ENCODE results near the gene MRM2. TPM values are rescaled to one million over a fixed set of nuclear protein-coding genes. Genes with fewer than 3 reads are reported as not detected.

MRM2 gene
- total RNA-seq, 1 experiment from 2014 or later: 32.1 TPM

DNA sequence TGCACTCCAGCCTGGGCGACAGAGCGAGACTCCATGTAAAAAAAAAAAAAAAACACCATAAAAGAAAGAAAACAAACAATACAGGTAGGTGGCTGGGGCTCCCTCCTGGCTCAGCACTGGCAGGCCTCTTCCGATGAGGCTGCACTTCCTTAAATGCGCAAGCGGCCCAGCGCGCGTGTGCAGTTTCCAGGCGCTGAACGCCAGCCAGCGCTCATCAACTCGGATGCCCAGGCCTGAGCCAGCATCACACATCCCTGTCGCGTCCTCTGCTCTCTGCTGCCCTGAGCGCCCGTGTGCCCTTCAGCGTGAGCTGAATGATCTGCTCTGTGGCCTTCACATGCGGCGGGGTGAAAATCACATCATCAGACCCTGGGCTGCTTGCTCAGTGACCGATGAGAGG lies 31.9 kb upstream of the MRM2 start:
- H3K27me3 Mint-ChIP-seq (ENCODE audit: insufficient read depth, unreplicated experiment): no peaks in the 10 kb centered on the region
- no peak overlapping the region for H3K27ac Mint-ChIP-seq (ENCODE audit: low read depth, unreplicated experiment)
- ChIA-PET POLR2A (interaction anchor here (1.0 kb wide), 1 partner anchor 8 kb away, joined by 3 read pairs; no protein-coding TSS in a partner anchor), CTCF (interaction anchor here (0.6 kb wide), 1 partner anchor 26 kb away, joined by 3 read pairs; no protein-coding TSS in a partner anchor)
- H3K9me3 Mint-ChIP-seq (ENCODE audit: unreplicated experiment): no peaks in the 10 kb centered on the region
- no peak for DNase-seq (ENCODE audit: unreplicated experiment)
- TF ChIP-seq, protein P1, sequence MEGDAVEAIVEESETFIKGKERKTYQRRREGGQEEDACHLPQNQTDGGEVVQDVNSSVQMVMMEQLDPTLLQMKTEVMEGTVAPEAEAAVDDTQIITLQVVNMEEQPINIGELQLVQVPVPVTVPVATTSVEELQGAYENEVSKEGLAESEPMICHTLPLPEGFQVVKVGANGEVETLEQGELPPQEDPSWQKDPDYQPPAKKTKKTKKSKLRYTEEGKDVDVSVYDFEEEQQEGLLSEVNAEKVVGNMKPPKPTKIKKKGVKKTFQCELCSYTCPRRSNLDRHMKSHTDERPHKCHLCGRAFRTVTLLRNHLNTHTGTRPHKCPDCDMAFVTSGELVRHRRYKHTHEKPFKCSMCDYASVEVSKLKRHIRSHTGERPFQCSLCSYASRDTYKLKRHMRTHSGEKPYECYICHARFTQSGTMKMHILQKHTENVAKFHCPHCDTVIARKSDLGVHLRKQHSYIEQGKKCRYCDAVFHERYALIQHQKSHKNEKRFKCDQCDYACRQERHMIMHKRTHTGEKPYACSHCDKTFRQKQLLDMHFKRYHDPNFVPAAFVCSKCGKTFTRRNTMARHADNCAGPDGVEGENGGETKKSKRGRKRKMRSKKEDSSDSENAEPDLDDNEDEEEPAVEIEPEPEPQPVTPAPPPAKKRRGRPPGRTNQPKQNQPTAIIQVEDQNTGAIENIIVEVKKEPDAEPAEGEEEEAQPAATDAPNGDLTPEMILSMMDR (IDR thresholded peaks at IDR 0.05; ENCODE audit: unreplicated experiment): no peak
- H3K36me3 Mint-ChIP-seq (ENCODE audit: insufficient read depth, unreplicated experiment): peaks cover 27% of the 10 kb centered on the region
- no peaks in the 10 kb centered on the region for H3K4me1 Mint-ChIP-seq (ENCODE audit: insufficient read depth, unreplicated experiment)
- no TSS peak for BruUV-seq (replicated peaks)
- H3K4me3 Mint-ChIP-seq (ENCODE audit: unreplicated experiment): no peak overlapping the region
- intact Hi-C loops (cut with micrococcal nuclease): no loop called here

DNA sequence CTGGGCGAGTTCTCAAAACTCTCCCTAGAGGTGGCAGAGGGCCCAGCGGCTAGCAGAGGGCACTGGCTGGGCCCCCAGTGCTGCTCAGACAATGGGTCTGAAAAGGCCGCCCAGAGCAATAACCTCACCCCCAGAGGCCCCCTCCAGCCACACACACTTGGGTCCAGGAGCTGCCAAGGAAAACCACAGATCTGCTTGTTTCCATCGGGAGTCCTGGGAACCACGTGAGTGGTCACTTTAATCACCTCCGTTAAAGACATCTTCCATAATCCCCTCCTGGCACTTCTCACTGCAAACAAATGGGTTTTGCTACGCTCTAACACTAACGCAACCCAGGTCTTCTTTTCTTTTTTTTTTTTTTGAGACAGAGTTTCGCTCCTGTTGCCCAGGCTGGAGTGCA lies 30.0 kb upstream of the MRM2 start:
- H3K4me3 Mint-ChIP-seq (ENCODE audit: unreplicated experiment): no peak overlapping the region
- no TSS peak for BruUV-seq (replicated peaks)
- no peaks in the 10 kb centered on the region for H3K4me1 Mint-ChIP-seq (ENCODE audit: insufficient read depth, unreplicated experiment)
- H3K9me3 Mint-ChIP-seq (ENCODE audit: unreplicated experiment): no peaks in the 10 kb centered on the region
- TF ChIP-seq, protein P1 (IDR thresholded peaks at IDR 0.05; ENCODE audit: unreplicated experiment): no peak
- no peak for DNase-seq (ENCODE audit: unreplicated experiment)
- H3K36me3 Mint-ChIP-seq (ENCODE audit: insufficient read depth, unreplicated experiment): peaks cover 17% of the 10 kb centered on the region
- POLR2A ChIA-PET: no interaction called here
- H3K27me3 Mint-ChIP-seq (ENCODE audit: insufficient read depth, unreplicated experiment): no peaks in the 10 kb centered on the region
- intact Hi-C loops (cut with micrococcal nuclease): no loop called here
- CTCF ChIA-PET: no interaction called here
- no peak overlapping the region for H3K27ac Mint-ChIP-seq (ENCODE audit: low read depth, unreplicated experiment)

DNA sequence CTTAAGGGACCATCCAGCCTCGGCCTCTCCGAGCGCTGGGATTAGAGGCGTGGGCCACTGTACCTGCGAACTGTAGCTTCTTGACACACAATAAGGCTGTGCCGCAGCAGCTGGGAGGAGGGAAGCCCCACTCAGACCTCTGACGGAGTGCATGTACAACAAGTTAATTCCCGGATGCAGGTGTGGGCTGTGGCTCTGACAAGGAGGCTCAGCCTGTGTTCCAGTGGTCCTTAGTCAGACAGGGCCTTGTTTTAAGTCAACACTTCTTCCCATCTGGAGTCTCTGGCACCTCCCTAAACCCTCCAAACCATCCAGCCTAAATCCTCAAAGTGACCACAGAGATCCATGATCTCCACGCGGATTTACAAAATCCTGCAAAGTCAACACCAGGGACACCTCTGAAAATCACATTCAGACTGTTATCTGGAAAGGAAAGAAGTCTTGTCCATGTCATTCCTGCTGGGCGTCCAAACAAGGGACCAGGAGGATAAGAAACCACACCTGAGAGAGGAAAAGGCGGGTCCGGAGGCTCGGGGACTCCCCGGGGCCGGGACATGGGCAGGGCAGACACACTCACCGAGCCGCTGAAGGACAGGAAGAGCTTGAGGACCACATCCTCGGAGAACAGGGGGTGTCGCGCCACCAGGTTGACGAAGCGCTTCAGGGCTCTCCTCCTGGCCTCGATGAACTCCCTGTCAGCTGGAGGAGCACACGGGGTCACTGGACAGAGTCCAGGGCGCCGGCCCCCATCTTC lies 29.4 kb upstream of the MRM2 start:
- Mint-ChIP-seq H3K4me1 (ENCODE audit: insufficient read depth, unreplicated experiment) (no peaks in the 10 kb centered on the region), H3K27me3 (ENCODE audit: insufficient read depth, unreplicated experiment) (no peaks in the 10 kb centered on the region), H3K36me3 (ENCODE audit: insufficient read depth, unreplicated experiment) (peaks cover 23% of the 10 kb centered on the region), H3K4me3 (ENCODE audit: unreplicated experiment) (no peak overlapping the region), H3K9me3 (ENCODE audit: unreplicated experiment) (no peaks in the 10 kb centered on the region), H3K27ac (ENCODE audit: low read depth, unreplicated experiment) (no peak overlapping the region)
- intact Hi-C loops (cut with micrococcal nuclease): no loop called here
- no peak for DNase-seq (ENCODE audit: unreplicated experiment)
- ChIA-PET POLR2A (no interaction called here), CTCF (interaction anchor here (1.0 kb wide), 1 partner anchor 9 kb away, joined by 4 read pairs; no protein-coding TSS in a partner anchor)
- BruUV-seq (replicated peaks): no TSS peak
- TF ChIP-seq, protein P1 (IDR thresholded peaks at IDR 0.05; ENCODE audit: unreplicated experiment): no peak

DNA sequence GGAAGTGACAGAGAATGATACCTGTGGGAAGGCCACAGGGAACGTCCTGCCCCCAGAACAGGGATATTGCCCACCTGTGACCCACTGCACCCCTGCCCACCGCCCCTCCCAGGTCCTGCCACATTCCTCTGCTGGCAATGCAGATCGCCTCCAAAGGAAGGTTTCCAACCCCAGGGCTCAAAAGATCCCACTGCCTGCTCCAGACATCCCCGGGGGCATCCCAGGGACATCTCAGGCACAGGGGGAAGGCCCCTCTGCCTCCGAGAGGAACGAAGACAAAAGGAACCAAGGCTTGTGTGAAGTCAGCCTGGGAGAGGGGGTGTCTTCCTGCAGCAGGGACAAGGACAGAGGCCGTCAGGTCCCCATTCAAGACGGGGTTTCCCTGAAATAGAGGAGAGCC lies 28.5 kb upstream of the MRM2 start:
- TF ChIP-seq, protein P1 (IDR thresholded peaks at IDR 0.05; ENCODE audit: unreplicated experiment): no peak
- BruUV-seq (replicated peaks): no TSS peak
- Mint-ChIP-seq H3K9me3 (ENCODE audit: unreplicated experiment) (no peaks in the 10 kb centered on the region), H3K4me1 (ENCODE audit: insufficient read depth, unreplicated experiment) (no peaks in the 10 kb centered on the region), H3K27ac (ENCODE audit: low read depth, unreplicated experiment) (no peak overlapping the region), H3K4me3 (ENCODE audit: unreplicated experiment) (no peak overlapping the region), H3K27me3 (ENCODE audit: insufficient read depth, unreplicated experiment) (no peaks in the 10 kb centered on the region), H3K36me3 (ENCODE audit: insufficient read depth, unreplicated experiment) (peaks cover 25% of the 10 kb centered on the region)
- ChIA-PET CTCF (interaction anchor here (1.0 kb wide), 1 partner anchor 10 kb away, joined by 4 read pairs; no protein-coding TSS in a partner anchor), POLR2A (interaction anchor here (1.6 kb wide), 1 partner anchor 84 kb away, joined by 4 read pairs; the partner anchor contains the start of gene EIF3B)
- intact Hi-C loops (cut with micrococcal nuclease): no loop called here
- DNase-seq (ENCODE audit: unreplicated experiment): no peak

Data from MCF 10A (cell line).